Stimulated activated CD8-positive, alpha-beta memory T cell treated with anti-CD3 and anti-CD28 coated beads, Interleukin-7, amount 100 ng/mL, for 48 hours (primary cell): ENCODE data around the gene SEC14L5.

Experiments used
- DNase-seq, 2 donors: peaks; one replicate each; pipeline ENCODE4 v3.0.0-alpha.2; 2020; ENCODE audit warnings: low read depth in 1 of 2; ENCODE audit errors: extremely low read depth in 1 of 2

SEC14L5 gene

GRCh38 chr16:4957720-4958509, at the start of gene SEC14L5:
SEC14L5 (plus strand) TSS chr16:4958330; CDS start chr16:4959324, 994 bp downstream.
- DNase-seq = peak; percentile 68 to 94

DNA sequence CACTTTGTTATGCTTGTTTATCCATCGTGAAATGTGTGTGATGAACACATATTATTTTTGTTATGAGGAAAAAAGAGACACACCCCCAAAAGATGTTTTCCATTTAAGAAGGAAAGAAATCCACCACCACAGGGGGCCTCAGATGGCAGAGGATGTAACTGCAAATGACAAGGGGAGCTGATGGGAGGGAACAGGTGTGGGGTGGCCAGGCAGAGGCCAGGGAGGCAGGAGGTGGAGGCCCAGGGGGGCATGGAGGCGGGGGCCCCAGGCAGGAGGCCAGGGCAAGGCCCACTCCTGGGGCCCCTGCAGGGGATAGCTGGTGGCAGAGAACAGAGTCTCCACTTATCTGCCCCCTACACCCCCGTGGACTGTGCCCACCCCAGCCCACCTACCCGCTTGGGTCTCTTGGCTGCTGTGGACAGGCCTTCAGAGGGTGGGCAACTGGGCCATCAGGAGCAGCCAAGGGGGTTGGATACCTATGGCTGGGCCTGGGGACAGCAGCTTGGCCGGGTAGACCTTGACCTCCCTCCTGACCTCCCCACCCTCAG, 49.2 kb upstream of the SEC14L5 start:
- no peak for DNase-seq

DNA sequence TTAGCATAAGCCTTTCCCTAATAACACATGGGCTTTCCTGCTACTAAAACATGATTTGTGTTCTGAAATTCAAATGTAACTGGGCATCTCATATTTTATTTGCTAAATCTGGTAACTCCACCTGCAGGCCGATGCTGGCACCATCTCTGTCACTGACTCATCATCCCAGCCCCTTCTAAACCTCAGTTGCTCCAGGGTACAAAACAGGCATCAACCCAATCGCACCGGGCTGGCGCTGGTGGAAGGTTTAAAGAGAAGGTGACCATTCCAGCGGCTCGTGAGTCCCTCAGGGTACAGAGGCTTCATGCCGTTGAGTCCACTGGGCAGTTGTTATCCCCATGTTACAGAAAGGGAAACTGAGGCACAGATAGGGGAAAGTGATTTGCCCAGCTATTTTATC, 48.3 kb upstream of the SEC14L5 start:
- no peak for DNase-seq

DNA sequence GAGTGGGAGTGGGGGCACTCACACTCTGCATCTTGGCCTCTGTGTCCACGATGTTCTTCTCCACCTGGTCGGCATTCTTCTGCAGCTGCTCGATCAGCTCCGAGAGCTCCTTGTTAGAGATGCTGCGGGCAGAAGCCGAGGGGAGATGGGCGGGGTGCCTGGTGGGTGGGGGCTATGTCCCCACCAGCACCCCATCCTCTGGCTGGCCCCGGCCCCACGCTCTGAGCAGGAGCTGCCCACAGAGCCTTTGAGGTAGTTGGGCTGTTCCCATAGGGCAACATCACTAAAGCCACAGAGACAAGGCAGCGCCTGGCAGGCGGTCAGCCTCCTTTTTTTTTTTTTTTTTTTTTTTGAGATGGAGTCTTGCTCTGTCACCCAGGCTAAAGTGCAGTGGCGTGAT, 47.3 kb upstream of the SEC14L5 start:
- no peak for DNase-seq

GRCh38 chr16:4911970-4912386, 46.2 kb upstream of the SEC14L5 start:
- no peak for DNase-seq

DNA sequence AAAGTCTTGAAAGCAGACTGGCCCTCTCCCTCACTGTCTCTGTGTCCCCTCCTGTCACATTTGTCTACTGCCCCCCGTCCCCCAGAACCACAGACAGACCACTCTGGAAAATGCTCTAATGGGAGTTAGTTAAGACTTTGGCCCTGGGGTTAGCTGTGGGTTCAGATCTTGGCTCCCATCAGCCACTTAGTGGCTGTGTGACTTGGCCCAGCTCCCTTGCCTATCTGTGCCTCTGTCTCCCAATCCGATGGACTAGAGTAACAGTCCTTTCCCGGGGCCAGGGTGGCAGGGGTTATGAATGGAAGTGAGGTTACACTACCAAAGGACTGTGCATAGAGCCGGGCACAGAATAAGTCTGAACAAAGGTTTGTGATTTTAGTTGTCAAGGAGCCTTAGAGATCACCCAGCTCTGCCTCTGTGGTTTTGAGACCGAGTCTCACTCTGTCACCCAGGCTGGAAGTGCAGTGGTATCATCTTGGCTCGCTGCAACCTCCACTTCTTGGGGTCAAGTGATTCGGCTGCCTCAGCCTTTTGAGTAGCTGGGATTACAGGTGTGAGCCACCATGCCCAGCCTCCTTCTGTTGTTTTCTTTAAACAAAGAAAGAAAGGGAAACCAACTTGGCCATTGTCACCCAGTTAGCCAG, 44.9 kb upstream of the SEC14L5 start:
- DNase-seq = no peak

GRCh38 chr16:4913774-4914525, 44.2 kb upstream of the SEC14L5 start:
- no peak for DNase-seq

DNA sequence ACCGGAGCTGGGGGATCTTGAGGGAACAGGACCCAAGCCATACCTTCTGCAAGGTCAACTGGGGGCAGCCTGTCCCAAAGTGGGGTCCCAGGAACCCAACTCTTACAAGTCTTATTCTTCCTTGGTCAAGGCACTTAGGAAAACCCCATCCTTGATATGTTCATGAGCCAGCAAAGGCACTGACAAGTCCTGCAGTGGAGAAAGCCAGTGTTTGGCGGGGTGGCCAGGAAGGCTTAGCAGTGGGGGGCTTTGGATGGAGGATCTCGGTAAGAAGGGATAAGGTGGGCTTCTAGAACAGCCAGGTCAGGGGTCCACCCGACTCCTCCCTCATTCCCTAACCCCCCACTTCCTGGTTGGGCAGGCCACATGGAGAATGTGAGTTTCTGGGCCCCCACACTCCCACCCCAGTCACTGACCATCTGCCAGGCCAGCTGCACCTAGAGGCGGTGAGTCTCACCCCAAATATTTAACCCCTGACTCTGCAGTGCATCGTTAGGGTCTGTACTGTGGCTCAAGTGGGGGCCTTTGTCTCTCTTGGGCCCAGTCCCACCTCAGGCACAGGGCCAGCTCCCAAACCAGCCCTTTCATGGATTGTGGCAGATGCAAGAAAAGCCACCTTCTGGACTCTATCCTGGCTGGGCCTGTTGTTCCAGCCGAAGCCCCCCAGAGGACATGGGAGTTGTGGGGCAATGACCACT, 43.5 kb upstream of the SEC14L5 start:
- DNase-seq = no peak

DNA sequence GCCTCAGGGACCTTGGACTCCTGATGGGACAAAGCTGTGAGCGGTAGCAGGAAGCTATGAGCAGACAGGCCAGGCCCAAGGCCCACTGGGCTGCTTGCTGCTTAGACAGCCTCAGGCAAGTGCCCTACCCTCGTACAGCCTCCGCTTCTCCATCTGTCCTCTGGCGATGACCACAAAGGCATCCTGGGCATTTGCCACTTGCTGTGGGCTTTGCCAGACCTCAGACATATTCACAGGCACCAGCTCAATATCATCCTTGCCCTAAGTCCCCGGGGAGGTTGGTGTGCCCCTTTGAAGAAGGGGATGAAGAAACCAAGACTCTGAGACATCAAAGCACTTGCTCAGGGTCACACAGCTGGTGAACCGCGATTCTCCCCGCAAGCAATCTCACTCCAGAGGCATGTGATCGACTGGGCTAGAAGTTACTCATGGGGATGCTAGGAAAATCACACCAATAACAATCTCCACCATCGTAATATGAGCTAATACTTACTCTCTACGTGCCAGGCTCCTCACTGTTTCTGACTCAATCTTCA, 42.8 kb upstream of the SEC14L5 start:
- DNase-seq = no peak

DNA sequence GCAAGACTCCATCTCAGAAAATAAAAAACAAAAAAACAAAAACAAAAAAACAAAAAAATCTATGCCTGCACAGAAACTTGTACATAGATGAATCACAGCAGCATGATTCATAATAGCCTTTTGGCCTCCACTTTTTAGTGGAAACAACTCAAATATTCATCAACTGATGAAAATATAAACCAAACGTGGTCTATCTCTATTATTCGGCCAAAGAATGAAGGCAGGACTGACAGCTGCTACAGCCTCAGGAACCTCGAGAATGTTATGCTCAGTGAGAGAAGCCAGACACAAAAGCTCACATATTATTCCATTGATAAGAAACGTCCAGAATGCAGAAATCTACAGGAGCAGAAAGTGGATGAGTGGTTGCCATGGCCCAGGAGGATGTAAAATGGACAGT, 41.0 kb upstream of the SEC14L5 start:
- DNase-seq = no peak

DNA sequence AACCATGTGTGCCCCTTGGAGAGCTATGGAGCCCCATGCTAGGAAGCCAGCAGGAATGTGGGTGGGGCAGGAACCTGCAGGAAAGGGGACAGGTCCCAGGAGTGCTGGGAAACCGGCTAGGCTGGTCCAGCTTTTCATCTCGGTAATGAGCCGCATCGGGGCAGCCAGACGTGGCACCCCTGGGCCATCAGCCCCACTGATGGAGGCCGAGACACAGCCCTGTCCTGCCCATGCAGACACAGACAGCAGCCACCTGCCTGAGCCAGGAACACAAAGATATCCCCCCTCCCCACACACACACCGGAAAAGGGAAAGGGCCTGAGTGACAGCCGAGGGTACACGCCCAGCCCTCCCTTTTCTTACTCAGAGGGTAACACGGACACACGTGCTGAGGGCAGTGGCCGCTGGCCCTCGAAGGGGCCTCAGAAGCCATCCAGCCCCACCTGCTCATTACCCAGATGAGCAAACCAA, 39.3 kb upstream of the SEC14L5 start:
- DNase-seq = no peak

DNA sequence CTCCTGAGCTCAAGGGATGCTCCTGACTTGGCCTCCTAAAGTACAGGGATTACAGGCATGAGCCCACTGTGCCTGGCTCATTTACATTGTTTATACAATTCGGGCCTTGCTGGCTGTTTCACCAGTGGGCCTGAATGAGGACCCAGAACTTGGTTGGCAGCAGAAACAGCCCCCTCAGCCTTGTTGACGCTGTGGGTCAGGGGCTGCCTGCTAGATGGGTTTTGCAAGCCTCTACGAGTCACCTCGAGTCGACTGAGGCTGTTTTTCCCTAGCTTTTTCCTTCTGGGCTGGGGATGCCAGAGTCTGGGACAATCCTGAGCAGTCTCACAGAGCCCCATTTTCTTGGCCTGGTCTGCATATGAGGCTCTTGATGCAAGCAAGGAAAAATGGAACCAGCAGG, 37.3 kb upstream of the SEC14L5 start:
- no peak for DNase-seq

- DNase-seq = no peak
Measured at GRCh38 chr16:4922721-4923342, 35.3 kb upstream of the SEC14L5 start.

DNA sequence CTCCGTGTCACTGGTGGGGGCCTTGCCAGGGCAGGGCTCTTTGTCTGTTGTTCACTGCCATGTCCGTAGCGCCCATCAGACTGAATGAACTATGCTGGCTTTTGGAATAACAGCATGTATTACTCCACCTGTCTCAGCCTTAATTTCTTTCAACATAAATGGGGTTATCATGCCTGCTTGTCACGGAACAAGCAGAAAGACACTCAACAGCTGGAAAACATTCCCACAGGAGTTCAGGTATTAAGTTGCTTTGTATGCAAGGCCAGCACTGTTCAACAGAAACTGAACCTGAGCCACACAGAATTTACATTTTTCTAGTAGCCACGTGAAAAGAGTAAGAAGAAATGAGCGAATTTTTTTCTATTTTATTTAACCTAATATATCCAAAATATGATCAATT, 34.3 kb upstream of the SEC14L5 start:
- no peak for DNase-seq

DNA sequence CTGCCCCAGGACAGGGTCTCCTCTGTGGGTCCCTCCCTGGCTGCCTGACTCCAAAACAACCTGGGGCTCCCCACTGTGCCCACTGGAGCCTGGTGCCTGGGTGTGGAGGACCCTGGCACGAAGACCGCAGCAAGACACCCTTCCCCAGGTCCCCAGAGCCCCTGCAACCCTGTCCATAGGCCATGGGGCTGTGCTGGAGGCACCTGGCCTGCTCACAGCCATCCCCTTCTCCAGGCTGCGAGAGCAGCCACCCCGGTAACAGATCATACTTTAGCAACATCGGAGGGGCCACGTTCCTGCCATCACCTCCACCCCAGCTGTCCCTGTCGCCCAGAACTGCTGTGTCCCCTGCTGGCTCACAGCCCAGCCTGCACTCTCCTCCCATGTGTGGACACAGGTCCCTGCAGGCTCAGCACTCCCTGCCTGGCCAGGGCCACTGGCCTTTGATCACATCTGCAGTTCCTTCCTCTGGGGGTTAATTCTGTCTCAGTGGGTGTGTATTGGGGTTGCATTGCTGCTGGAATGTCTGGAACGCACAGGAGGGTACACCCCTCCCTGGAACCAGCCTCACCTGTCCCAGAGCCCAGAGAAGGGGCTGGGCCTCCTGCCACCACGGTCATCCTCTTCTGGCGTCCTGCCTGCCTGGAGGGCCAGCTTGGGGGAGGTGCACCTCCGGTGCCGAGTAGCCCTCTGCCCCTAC, 33.4 kb upstream of the SEC14L5 start:
- DNase-seq = no peak

DNA sequence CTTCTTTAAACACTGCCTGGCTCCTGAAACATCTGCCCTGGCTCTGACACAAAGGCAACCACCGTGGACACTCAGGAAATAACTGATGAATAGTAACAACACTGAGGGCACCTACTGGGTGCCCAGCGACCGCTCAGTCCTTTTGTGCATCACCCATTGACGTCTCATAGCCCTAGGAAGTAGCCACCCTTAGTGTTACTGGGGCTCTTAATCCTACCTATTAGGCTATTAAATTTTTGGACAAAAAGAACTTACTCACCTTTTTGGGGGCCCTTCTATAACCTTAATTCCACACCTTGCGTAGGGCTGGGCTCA, 32.9 kb upstream of the SEC14L5 start:
- DNase-seq = no peak

- DNase-seq = no peak
Measured at GRCh38 chr16:4925791-4926190, 32.3 kb upstream of the SEC14L5 start.

DNA sequence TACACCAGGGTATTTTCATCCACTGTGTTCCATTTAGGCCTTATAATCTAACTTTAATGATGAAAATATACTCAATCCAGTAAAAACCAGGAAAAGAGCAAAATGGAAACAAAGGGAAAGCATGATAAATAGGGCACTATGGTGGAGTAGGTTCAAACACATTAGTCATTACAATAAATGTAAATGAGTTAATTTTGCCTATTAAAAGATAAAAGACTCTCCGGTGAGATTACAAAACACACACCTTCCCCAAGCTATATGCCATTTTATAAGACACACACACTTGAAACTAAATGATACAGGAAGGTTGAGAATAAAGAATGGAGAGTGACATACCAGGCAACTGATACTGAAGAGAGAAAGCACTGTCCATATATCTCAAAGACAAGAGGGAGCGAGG, 31.2 kb upstream of the SEC14L5 start:
- DNase-seq = no peak

DNA sequence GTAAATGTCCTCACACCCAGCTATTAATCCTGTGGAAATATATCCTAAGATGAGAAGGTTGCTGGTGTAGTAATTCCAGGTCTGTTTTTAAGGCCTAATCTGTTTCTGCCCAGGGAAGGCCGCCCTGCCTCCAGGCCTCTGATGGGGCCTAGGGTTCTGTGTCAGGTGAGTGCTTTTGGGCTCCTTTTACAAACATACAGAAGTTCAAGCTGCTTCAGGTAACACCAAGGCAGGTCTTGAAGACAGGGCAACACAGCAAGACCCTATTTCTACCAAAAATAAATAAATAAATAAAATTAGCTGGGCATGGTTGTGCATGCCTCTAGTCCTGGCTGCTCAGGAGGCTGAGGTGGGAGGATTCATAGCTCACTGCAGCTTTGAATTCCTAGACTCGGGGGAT, 30.5 kb upstream of the SEC14L5 start:
- DNase-seq = no peak

DNA sequence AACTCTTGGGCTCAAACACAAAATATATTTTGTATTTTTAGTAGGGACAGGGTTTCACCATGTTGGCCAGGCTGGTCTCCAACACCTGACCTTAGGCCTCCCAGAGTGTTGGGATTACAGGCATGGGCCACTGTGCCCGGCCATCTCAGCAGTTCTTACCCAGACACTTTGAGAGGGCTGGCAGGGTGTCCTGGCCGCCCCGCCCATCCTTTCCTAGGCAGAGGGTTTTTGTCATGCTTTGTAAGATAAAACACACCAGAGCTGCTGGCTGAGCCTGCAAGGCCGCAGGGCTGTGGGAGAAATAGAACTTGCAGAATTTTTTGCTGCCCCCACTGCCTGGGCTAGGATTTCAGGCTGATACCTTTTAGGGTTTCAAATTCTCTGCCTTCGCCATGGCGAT, 29.9 kb upstream of the SEC14L5 start:
- no peak for DNase-seq
